ENCODE results near the gene APEH.

DNA sequence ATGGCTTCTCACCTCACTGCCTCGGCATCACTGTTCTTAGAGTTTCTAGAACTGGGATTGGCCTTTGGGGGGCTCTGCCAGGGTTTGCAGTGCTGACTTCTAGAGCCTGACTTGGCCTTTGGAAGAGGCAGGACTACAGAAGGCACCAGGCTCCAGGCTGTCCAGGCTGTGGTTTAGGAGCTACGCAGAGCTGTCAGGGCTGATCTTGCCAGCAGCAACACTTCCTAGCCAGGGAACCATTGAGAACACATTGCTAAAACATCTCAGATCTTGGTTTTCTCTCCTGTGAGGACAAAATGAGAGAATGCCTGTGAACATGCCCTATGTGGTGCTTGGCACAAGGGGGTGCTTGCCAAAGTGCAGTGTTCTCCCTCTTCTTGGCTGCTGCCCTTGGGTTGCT, 34.6 kb upstream of the APEH start:
- TF ChIP-seq, protein P1, sequence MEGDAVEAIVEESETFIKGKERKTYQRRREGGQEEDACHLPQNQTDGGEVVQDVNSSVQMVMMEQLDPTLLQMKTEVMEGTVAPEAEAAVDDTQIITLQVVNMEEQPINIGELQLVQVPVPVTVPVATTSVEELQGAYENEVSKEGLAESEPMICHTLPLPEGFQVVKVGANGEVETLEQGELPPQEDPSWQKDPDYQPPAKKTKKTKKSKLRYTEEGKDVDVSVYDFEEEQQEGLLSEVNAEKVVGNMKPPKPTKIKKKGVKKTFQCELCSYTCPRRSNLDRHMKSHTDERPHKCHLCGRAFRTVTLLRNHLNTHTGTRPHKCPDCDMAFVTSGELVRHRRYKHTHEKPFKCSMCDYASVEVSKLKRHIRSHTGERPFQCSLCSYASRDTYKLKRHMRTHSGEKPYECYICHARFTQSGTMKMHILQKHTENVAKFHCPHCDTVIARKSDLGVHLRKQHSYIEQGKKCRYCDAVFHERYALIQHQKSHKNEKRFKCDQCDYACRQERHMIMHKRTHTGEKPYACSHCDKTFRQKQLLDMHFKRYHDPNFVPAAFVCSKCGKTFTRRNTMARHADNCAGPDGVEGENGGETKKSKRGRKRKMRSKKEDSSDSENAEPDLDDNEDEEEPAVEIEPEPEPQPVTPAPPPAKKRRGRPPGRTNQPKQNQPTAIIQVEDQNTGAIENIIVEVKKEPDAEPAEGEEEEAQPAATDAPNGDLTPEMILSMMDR (IDR thresholded peaks at IDR 0.05; ENCODE audit: low read depth, low read length, missing input control) = no peak
- TF ChIP-seq REST (IDR thresholded peaks at IDR 0.05) (no peak), SP1 (IDR thresholded peaks at IDR 0.05) (no peak), TAF1 (conservative IDR thresholded peaks at IDR 0.05) (no peak), RAD21 (IDR thresholded peaks at IDR 0.05) (no peak), HNF4A (conservative IDR thresholded peaks at IDR 0.05) (no peak), GABPA (IDR thresholded peaks at IDR 0.05 in 1 of 2, conservative IDR thresholded peaks at IDR 0.05 in 1 of 2) (no peak)

Data from liver (tissue), 3 donors.